ENCODE data around the gene TAX1BP3. TPM values are rescaled to one million over a fixed set of nuclear protein-coding genes. Genes with fewer than 3 reads are reported as not detected.
A peak's percentile ranks its signal among the peaks of the same experiment; 100 is the strongest.

The TAX1BP3 gene
- total and polyA plus RNA-seq, 2 of the 13 experiments (the other 11 are each of a cell fraction or from before 2014, with no cell fraction given), result 16.7 to 45.1 TPM

GRCh38 chr17:3656755-3657587 is 11.4 kb downstream of the TAX1BP3 start:
- no peak overlapping the region for H3K27ac ChIP-seq (ENCODE audit: extremely low read length, insufficient read depth, low read length)
- POLR2A ChIA-PET, result interaction anchor here (2.0 to 3.4 kb wide), 3 partner anchors 11 to 21 kb away, joined by 6 to 13 read pairs (median 12); partner anchors contain the start of genes CTNS, SHPK and TAX1BP3
- in situ Hi-C loops (cut with HindIII; ENCODE audit: extremely low pct_ligation_motif_present, low pct_unique_long_range_greater_than_20kb) (no loop called here), intact Hi-C loops (cut with micrococcal nuclease; ENCODE audit: unreplicated experiment) (no loop called here)
- no peak for DNase-seq (ENCODE audit: low spot score)
- no peak overlapping the region for H3K4me2 ChIP-seq (ENCODE audit: low read depth, low read length)
- H3K9ac ChIP-seq (ENCODE audit: insufficient read depth, low read depth, low read length), result no peak overlapping the region
- H3K4me3 ChIP-seq (replicated peaks in 1 of 3; ENCODE audit: insufficient read depth in 1 of 3, low read depth in 2 of 3, low read length in 3 of 3), result no peak overlapping the region
- no peaks in the 10 kb centered on the region for H3K9me3 ChIP-seq (ENCODE audit: low read length)
- no peaks in the 10 kb centered on the region; a peak in 1 of 5 replicates for H3K36me3 ChIP-seq (replicated peaks in 1 of 2; ENCODE audit: control insufficient read depth in 1 of 2, insufficient read depth in 2 of 2, low read length in 2 of 2)
- 92% methylated on average over 11 of the region's 16 CpGs for WGBS (ENCODE audit: low lambda C conversion rate)
- TF ChIP-seq ZNF263 (CRISPR knock-in tag; IDR thresholded peaks at IDR 0.05) (0 out of 2 replicates have a peak, but pooled peaks have one; percentile 38), POLR2A (IDR thresholded peaks at IDR 0.05; ENCODE audit: insufficient read depth in 1 of 2, low read depth in 2 of 2, low read length in 2 of 2) (peak in 1 of 2 experiments; percentile 12; a peak in 1 of 4 replicates), ZNF335 (CRISPR knock-in tag; IDR thresholded peaks at IDR 0.05) (no peak), ZFP82 (CRISPR knock-in tag; IDR thresholded peaks at IDR 0.05; ENCODE audit: borderline replicate concordance) (no peak)
- H3K27me3 ChIP-seq (ENCODE audit: control insufficient read depth in 1 of 2, insufficient read depth in 2 of 2, low read length in 2 of 2), result no peaks in the 10 kb centered on the region
- no peaks in the 10 kb centered on the region for H4K20me1 ChIP-seq (ENCODE audit: insufficient read depth, low read length)
- CTCF ChIA-PET (ENCODE audit: low intra/inter-chr PET ratio, low total read pairs), result no interaction called here
- ATAC-seq, result no peak
- H3K79me2 ChIP-seq (ENCODE audit: insufficient read depth, low read length), result no peaks in the 10 kb centered on the region
- FAIRE-seq, result no peak
- H2AFZ ChIP-seq (ENCODE audit: low read length), result no peak overlapping the region
- peaks cover 19% of the 10 kb centered on the region for H3K4me1 ChIP-seq (ENCODE audit: insufficient read depth, low read length)
- no TSS peak for BruUV-seq (replicated peaks)

- Histone ChIP-seq H3K4me2 (ENCODE audit: low read depth, low read length) (no peak overlapping the region), H3K4me3 (replicated peaks in 1 of 3; ENCODE audit: insufficient read depth in 1 of 3, low read depth in 2 of 3, low read length in 3 of 3) (no peak overlapping the region), H3K27ac (ENCODE audit: extremely low read length, insufficient read depth, low read length) (no peak overlapping the region), H3K9ac (ENCODE audit: insufficient read depth, low read depth, low read length) (no peak overlapping the region), H3K36me3 (replicated peaks in 1 of 2; ENCODE audit: control insufficient read depth in 1 of 2, insufficient read depth in 2 of 2, low read length in 2 of 2) (no peaks in the 10 kb centered on the region; a peak in 1 of 5 replicates), H3K9me3 (ENCODE audit: low read length) (no peaks in the 10 kb centered on the region), H2AFZ (ENCODE audit: low read length) (no peak overlapping the region), H3K27me3 (ENCODE audit: control insufficient read depth in 1 of 2, insufficient read depth in 2 of 2, low read length in 2 of 2) (no peaks in the 10 kb centered on the region), H4K20me1 (ENCODE audit: insufficient read depth, low read length) (no peaks in the 10 kb centered on the region), H3K79me2 (ENCODE audit: insufficient read depth, low read length) (no peaks in the 10 kb centered on the region), H3K4me1 (ENCODE audit: insufficient read depth, low read length) (peaks cover 13% of the 10 kb centered on the region)
- in situ Hi-C loops (cut with HindIII; ENCODE audit: extremely low pct_ligation_motif_present, low pct_unique_long_range_greater_than_20kb) (no loop called here), intact Hi-C loops (cut with micrococcal nuclease; ENCODE audit: unreplicated experiment) (no loop called here)
- no TSS peak for BruUV-seq (replicated peaks)
- ChIA-PET POLR2A (interaction anchor here (2.0 kb wide), 1 partner anchor 11 kb away, joined by 12 read pairs; the partner anchor contains the start of gene TAX1BP3), CTCF (ENCODE audit: low intra/inter-chr PET ratio, low total read pairs) (no interaction called here)
- DNase-seq (ENCODE audit: low spot score) (no peak), ATAC-seq (no peak), FAIRE-seq (no peak)
- TF ChIP-seq ZNF678 (CRISPR knock-in tag; IDR thresholded peaks at IDR 0.05), result no peak
- no peak for TF ChIP-seq MED8 (CRISPR knock-in tag; IDR thresholded peaks at IDR 0.05; ENCODE audit: insufficient replicate concordance)
- TF ChIP-seq ZNF225 (CRISPR knock-in tag; IDR thresholded peaks at IDR 0.05), result no peak
- TF ChIP-seq PATZ1 (CRISPR knock-in tag; IDR thresholded peaks at IDR 0.05), result no peak
- WGBS (ENCODE audit: low lambda C conversion rate), result 95% methylated on average over 16 of the region's 16 CpGs
These were observed 12.0 kb downstream of the TAX1BP3 start for GRCh38 chr17:3656353-3656752.
